NCI-H1092 (cell line): ENCODE data around the gene ADAMTS2.

ENCODE experiments used
- DNase-seq: peaks from one replicate; lab custom pipeline; 2025; lab: John Stamatoyannopoulos, UW

Gene ADAMTS2

DNA sequence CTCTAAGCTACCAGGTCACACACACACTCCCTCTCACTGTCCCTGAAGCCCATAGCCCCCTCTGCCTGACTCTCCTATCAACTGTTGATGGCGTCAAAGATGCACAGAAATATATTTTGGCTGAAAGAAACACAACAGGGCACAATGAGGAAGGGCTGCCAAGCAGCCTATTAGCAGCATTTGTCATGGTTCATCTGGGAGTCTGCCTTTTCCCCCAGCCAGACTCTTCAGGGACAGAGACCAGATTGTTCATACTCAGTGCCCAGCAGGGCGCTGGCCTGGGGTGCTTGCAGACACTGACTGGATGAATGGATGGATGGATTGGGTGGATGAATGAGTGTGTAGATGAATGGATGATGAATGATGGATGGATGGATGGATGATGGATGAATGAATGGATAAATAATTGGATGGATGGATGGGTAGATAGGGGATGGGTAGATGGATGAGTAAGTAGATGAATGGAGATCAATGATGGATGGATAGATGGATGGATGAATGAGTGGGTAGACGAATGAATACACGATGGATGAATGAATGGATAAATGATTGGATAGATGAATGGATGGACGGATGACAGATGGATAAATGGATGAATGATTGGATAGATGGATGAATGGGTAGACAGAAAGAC is 90.5 kb downstream of the ADAMTS2 start:
- no peak for DNase-seq

DNA sequence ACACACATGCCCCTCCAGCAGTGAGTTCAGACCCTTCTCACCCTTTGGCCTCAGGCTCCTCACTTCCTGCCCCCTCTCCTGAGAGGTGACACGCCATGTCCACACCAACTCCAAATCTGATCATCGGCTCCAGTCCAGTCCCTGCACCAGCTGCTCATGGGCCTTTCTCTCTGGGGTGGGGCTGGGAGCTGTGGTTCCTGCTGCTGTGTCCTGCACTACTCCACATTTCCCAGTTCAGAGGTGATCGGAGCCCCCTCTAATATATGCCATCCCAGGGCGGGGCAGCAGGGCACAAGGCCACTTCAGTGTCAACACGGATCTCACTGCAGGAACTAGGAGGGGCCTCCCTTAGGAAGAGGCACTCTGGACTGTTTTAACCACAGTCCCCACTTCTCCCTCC is 91.5 kb downstream of the ADAMTS2 start:
- no peak for DNase-seq

DNA sequence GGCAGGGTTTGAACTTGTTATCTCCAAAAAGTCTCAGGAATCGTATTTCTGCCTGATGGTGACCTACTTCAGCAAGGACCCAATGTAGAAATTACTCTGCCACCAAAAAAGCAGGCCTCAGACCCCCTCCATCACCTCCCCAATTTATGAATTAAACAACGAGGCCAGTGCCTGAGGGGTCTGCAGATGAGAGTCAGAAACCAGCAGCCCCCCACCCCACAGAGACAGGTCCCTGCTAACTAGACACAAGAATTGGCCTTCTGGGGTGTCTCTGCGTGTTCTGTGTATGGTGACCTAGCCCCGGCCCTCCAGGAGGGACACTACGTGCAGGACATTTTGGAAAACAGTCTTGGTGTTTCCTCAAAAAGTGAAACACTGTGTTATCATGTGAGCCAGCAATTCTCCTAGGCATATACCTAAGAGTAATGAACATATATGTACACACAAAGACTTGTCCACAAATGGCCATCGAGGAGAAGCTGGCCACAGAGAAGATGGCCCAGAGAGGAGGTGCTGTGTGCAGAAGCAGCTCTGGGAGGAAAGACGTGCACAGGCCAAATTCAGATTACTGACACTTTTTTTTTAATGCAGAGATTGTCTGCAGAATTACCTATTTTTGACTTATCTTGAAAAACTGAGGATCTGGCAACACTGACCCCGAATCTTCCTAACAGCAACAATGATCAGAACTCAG is 93.8 kb downstream of the ADAMTS2 start:
- DNase-seq, result no peak

DNA sequence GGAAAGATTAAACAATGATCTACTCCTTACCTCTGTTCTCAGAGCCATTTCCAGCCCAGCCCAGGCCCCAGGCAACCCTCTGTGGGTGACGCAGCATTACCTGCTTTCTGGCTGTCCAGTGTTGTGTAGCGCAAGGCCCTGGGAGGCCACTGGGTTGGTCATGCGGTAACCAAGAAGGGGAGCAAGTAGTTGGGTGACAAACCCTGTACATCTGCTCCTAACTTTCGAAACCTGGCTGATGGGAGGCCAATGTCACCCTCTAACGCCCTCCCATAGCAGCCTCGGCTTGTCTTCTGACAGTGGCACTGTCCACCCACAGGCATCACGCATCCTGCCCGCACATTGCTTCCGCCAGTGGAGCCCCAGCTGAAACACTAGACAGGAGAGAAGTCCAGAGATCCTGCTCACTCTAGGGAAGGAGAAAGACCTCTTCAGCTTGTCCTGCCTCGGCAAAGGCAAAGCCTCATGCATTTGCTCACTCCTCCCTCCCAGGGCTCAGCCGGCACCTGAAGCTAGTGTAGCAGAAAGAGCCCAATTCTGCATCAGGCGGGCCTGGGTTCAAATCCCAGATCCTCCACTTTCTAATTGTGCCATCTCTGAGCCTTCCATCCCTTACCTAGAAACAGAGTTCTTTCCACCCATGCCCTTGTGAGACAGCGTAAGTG is 94.6 kb downstream of the ADAMTS2 start:
- DNase-seq, result no peak

DNA sequence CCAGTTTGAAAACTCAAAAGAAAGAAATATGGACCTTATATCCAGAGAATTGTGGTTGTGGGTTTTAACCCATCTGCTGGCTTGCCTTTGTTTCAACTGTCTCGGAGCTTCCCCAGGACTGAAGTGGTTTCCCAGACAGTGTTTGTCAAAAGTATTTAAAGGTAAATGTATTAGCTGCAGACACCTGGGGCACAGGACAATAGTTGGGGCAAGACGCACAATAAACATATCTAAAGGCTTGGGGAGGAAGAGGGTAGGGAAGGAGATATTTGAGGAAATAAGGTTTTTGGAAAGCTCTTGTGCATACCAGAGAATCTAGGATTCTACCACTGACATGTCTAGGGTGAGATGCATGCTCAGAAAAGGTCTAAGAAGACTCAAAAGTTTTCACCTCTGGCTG is 99.0 kb downstream of the ADAMTS2 start:
- no peak for DNase-seq

DNA sequence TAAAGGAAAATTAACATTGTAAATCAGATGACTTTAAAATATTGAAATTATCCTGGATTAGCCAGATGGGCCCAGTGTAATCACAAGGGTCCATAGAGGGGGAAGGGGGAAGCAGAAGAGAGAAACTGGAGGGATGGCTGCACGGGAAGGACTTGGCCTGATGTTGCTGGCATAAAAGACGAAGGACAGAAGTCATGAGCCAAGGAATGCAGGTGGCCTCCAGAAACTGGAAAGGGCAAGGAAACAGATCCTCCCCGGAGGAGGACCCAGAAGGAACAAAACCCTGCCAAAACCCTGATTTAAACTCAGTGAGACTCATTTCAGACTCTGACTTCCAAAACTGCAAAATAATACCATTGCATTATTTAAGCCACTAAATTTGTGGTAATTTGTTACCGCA is 100.2 kb downstream of the ADAMTS2 start:
- no peak for DNase-seq

DNA sequence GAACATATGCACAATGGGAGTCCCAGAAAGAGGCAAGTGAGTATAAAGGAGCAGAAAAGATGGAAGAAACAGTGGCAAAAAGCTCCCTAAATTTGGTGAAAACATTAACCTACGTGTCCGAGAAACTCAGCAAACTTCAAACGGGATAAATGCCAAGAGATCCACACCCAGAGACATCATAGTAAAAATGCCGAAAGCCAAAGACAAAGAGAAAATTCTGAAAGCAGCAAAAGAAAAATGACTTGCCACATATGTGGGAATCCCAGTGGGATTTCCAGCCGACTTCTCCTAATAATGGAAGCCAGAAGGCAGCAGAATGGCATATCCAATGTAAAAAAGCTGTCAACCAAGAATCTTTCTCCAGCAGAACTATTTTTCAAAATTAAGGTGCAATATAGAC is 101.2 kb downstream of the ADAMTS2 start:
- DNase-seq, result no peak

DNA sequence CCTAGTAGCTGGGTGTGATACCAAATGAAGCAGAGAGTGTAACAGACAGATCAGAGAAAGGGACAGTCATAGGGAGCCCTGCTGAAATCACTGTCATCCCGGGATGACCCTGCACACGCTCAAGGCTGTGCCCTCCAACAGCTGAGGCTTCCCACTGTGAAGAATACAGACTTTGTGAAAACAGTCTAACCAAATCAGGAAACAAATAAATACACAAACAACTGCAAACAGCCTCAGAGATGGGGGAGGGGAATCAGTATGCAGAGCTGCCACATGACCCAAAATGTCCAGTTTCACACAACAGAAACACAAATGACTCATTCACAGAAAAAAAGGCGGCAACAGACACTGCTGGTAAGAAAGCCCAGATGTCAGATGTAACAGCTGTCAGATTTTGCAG is 101.9 kb downstream of the ADAMTS2 start:
- DNase-seq, result no peak

DNA sequence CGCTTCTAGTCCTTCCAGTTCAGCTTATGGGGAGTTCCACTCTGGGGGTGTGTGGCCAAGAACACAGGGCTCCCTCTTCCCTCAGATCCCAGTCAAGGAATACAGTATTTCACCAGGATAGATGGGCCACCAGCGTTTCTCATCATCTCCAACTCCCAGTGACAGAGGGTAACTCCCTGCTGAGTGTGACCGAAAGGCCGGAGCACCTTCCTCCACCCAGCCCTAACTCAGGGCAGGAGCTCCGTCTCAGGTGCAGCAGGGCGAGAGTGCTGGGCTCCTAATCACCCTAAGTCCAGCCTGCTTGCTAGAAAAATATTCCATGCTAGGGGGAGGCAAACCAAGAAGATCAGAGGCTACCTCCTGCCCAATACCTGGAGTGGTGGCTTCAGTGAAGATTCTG is 102.6 kb downstream of the ADAMTS2 start:
- no peak for DNase-seq

DNA sequence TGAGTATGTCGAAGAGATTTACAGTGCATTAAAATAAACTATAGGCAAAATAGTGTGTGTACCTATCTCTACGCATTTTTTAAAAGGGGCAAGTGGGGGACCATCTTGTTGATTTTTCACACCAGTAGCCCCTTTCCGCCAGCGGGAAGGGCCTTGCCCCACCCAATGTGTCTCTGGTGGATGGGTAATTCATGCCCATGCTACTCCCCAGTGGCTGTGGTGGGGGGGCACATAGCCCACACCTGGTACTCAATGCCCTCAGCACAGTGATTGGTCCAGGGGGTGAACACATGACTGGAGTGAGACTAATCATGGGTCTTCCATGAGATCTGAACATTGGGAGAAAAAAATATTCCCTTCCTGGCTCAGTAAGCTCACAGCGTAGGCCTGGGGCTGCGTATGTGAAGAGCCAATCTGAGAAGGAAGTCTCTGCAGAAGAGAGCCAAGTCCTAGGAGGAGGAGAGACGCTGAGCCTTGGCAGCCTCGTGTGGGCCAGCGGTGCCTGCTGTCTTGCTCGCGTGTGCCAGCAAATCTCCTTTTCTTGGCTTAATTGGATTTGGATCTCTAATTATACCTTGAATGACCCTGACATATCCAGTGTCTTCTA is 103.4 kb downstream of the ADAMTS2 start:
- DNase-seq, result no peak

DNA sequence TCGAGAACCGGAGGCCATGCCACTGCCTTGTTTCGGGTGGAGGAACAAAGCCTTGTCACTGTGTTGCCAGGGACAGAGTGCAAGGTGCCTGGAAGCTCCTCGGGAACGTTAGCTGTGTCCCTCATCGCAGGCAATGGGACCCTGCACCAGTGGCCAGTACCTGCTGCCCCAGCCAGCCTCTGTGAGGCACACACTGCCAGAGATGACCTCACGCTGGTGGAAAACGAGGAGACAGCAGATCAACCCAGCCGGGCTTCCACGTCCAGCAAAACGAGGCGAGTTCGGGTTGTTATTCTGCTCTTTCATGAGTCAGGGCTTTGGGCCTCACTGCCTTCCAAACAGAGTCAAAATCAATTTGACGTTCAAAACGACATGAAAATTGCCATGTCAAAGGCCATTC is 104.1 kb downstream of the ADAMTS2 start:
- DNase-seq, result no peak

DNA sequence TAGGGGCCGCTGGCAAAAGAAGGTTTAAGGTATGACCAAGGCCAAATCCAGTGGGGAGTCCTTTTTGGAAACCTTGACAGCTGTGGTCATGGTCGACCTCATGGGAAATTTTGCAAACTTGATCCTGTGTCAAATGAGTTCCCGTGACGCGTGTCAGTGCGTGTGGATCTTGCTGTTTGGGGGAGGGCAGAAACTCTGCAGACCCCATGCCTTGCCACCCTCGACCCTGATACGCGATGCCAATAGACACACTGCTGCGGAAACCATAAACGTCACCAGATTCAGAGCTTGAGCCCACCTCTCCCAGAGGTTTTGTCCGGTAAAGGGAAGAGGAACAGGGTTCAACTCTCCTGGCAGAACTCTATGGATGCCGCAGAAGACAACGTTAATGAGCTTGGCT is 104.7 kb downstream of the ADAMTS2 start:
- no peak for DNase-seq

DNA sequence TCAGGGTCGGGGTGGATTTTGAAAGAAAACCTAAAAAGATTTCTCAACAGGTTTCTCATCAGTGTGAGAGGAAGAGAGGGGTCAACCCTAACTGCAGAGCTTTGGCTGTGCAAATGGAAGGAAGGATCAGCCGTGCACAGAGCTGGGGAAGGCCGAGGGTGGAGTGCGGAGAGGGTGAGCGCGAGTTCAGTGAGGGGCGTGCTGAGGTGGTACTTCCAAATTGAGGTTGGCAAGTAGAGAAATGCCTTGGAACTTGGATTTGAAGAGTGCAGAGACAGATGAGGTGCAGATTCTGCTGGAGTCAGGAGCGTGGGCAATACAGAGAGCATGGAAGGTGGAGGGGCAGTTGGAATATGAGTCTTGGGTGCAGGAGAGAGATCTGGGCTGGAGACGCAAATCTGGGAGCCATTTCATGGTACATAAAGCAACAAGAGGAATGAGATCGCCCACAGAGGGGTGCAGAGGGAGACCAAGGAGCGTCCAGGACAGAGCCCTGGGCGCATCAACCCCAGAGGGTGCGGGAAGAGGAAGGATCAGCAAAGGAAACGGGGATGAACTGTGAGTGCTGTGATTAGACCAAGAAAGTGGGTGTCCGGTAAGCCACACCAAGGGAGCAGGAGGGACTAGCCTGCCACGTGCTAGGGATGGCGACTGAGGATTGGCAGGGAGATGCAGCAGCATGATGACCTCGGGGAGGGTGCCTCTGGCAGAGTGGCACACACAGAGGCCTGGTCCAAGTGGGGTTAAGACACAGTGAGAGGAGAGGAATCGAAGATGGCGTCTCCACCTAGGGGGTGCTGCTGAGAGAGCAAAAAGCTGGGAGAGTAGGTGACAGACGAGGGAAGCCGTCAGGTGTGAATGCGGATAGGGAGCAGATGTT is 105.8 kb downstream of the ADAMTS2 start:
- no peak for DNase-seq

DNA sequence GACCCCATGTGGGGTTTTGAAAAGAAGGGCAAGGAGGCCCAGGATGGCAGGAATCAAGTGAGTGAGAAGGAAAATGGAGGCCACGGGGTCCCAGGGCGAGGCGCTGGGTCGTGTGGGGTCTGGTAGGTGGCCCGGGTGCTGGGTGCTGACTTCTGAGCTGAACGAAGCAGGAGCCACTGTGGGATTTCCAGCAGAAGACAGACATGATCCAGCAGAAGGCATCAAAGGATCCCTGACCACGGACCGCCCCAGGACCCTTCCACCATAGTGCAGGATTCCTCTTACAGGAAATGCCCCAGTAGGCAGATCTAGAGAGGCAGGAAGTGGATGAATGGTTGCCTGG is 106.7 kb downstream of the ADAMTS2 start:
- no peak for DNase-seq

DNA sequence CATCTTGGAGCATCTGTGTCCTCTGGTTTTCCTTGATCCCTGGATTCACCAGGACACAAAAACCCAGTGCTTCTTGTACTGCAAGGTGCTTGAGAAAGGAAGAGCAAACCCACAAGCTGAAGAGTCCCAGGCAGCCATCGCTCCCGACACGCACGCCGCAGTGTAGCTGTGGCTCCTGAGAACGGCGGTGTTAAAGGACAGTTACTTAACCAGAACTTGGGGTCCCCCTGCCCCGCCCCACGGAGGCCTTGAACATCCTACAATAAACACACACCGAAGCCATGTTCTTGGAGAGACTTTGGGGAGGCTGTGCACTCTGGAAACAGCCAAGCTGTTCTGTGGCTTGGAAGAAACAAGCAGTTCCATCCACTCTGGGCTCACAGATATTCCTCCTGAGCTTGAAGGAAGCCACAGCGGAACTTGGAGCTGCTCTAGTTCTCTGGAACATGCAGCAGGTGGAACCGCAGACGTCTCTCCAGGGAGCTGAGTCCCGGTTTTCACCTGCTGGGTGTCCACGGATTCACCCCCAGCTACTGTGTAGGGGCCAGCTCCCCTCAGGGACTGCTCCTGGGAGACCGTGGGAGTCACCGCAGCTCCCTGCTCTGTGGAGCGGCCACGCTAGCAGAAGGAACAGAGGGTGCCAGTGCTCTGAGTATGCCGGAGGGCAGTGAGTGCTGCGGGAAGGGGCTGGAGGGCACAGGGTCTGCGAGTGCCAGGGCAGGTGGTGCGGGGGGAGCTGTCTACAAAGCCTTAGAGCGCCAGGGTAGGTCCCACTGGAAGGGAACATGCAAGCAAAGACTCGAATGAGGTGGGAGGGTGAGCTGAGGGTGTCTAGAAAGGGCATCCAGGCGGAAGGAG is 107.3 kb downstream of the ADAMTS2 start:
- no peak for DNase-seq

DNA sequence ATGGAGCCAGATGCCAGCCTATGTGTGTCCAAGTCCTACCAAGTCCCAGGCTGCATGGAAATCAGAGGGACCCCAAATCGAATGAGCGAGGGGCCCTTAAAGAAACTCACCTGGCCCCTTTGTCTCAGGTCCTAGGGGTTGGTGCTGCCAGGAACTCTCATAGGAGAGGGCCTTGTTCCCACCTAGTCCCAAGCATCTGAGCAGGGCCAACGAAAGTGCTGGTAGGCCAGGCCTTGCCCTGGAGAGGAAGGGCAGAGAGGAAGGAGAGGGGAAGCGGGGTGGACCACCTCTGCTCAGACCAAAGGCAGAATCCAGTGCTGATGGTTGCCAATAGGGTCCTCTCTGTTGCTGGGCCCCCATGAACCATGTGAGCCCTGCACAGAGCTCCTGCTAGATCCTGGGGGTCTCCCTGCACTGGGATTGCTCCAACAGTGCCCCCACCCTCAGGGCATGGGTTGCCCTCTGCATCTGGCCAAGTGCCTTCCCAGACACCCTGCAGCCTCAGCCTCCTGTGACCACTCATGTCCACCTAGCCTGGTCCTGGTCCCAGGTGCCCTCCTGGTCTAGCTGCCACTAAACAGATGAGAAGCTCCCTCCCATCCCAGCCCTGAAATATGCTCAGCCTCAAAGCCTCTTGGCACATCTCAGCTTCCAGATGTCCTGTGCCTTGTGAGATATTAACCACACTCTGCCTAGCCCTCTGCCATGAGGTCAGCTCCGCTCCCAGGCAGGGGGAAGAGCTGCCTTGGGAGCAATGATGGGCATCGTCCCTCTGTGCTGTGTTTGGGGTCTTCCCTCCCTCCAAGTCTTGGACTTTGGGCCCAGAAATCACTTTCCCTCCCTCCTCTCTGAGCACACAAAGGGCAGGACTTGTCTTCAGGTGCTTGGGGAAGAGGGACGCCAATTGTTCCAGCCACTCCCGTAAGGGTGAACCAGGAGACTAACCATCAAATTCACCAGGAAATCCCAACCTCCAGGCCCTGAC is 109.6 kb downstream of the ADAMTS2 start:
- DNase-seq, result no peak

DNA sequence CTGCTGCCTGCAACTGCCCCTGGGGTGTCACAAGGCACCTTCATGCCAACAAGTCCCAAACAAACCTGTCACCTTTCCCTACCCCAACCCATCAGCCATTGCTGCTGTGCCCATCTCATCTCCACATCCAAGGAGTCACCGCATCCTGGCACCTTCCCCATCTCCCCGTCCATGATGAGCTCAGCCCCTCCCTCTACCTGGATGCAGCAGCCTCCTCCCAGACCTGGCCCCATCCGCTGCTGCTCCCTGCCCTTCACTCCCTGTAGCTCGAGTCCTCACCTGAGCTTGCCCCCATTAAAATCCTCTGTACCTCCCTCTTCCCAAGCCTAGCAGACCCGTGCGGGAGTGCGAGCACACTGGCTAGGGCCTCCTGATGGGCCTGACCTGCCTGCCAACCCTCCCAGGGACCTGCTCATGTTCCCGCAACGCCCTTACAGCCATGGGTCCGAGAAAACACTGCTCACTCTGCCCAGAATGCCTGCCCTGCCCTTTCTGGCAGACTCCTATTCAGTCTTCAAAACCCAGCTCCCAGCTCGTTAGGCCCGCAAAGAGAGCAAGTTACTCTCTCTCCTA is 110.6 kb downstream of the ADAMTS2 start:
- no peak for DNase-seq

DNA sequence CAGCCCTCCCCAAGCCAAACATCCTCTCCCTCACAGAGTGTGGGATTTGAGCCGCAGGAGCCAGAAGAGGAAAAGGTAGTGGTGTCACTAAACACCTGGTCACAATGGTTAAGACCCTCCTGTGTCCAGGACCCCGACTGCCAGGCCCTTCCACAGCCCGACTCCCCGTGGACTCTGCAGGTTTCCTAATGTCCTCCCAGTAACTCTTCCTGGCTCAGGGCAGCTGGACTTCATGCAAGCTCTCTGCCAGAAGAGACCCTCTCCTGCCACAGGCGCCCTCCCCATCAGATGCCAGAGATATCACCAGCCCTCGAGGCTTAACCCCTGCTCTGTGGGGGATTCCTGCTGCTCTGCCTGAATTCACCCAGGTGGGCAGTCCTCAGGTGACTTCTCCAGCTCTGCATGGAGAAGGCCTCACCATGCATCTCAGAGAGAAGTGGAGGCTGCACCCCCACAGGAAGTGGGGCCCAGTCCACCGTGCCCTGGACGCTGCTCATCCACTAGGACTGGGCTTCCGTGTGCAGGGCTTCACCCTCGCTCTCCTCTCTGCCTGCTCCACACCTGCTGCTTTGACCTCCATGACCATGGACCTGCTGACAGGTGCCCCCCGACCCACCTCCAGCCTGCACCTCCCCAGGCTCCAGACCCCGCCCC is 111.2 kb downstream of the ADAMTS2 start:
- no peak for DNase-seq

DNA sequence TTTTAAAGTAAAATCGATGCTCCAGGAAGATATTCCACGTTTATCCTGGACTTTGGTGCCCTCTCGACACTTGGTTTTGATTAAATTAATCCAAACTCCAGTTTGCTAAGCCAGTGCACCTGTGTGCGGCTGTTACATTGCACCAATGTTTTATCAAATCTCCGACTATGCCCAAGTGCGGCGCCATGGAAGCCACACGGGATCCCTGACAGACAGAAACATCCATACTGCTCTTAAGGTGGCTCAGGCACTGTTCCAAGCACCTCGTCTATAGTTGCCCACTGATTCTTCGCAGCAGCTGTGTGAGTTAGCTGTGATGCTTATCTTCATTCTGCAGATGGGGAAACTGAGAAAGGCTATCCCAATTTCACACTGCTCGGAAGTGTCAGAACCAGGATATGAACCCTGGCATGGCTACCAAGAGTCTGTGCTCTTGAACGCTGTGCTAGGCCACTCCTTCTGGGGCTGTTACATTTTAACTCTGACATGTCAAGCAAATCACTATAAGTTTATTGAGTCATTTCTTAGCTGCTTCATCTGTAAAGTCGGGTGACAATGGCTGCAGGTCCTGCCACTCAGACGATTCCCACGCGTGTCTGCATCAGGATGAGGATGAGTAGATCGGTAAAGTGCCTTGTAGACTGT is 113.0 kb downstream of the ADAMTS2 start:
- no peak for DNase-seq
